HepG2 (cell line): ENCODE measurements around the gene CACNA2D3. TPM values are rescaled to one million over a fixed set of nuclear protein-coding genes. Genes with fewer than 3 reads are reported as not detected.

Source experiments
- AHR ChIP-seq: IDR thresholded peaks from 2 replicates; pipeline ENCODE4 v1.6.1; 2018; ENCODE audit warnings: missing genetic modification reagents, missing compliant biosample characterization
- CENPT ChIP-seq: sonication (generic); formaldehyde crosslinking; IDR thresholded peaks from 2 replicates; pipeline ENCODE4 v1.8.0; 2022; ENCODE audit warnings: low read depth, mild to moderate bottlenecking, moderate library complexity, missing genetic modification reagents
- FOXM1 ChIP-seq: sonication (generic); formaldehyde crosslinking; IDR thresholded peaks from 2 replicates; pipeline ENCODE4 v1.5.0; 2020; ENCODE audit warnings: missing genetic modification reagents
- MEF2D ChIP-seq: sonication (generic); formaldehyde crosslinking; IDR thresholded peaks from 2 replicates; pipeline ENCODE4 v1.5.1; 2020; ENCODE audit warnings: mild to moderate bottlenecking, missing genetic modification reagents
- NFIB ChIP-seq: sonication (generic); formaldehyde crosslinking; IDR thresholded peaks from 2 replicates; pipeline ENCODE4 v1.9.0; 2021; ENCODE audit warnings: missing genetic modification reagents, mild to moderate bottlenecking, borderline replicate concordance
- RFXANK ChIP-seq: IDR thresholded peaks from 2 replicates; pipeline ENCODE4 v1.6.1; 2016
- SIN3A ChIP-seq: IDR thresholded peaks from 2 replicates; pipeline ENCODE4 v1.6.1; 2011; ENCODE audit warnings: low read depth, mild to moderate bottlenecking, control low read depth, low read length, borderline replicate concordance
- SMAD3 ChIP-seq: sonication (generic); formaldehyde crosslinking; IDR thresholded peaks from 2 replicates; pipeline ENCODE4 v1.4.0; 2020; ENCODE audit warnings: missing genetic modification reagents
- SNRNP70 ChIP-seq: fragments of 200-400 bp; formaldehyde crosslinking; IDR thresholded peaks from 2 replicates; pipeline ENCODE4 v1.6.1; 2017; ENCODE audit warnings: mild to moderate bottlenecking, low read depth, low read length, moderate library complexity
- XBP1 ChIP-seq: sonication (generic); formaldehyde crosslinking; IDR thresholded peaks from 2 replicates; pipeline ENCODE4 v1.5.0; 2020; ENCODE audit warnings: missing genetic modification reagents
- ZFAT ChIP-seq: sonication (generic); formaldehyde crosslinking; conservative IDR thresholded peaks from 2 replicates; pipeline ENCODE4 v1.8.1; 2023; ENCODE audit warnings: missing genetic modification reagents, inconsistent platforms
- ZMAT3 ChIP-seq: sonication (generic); formaldehyde crosslinking; conservative IDR thresholded peaks from 2 replicates; pipeline ENCODE4 v1.7.0; 2021; ENCODE audit warnings: missing genetic modification reagents
- ZNF33B ChIP-seq: sonication (generic); formaldehyde crosslinking; IDR thresholded peaks from 2 replicates; pipeline ENCODE4 v1.5.1; 2020; ENCODE audit warnings: mild to moderate bottlenecking, missing genetic modification reagents
- ZNF564 ChIP-seq: sonication (generic); formaldehyde crosslinking; IDR thresholded peaks from 2 replicates; pipeline ENCODE4 v1.8.1; 2023; ENCODE audit warnings: mild to moderate bottlenecking, missing genetic modification reagents
- polyA plus RNA-seq, 8 experiments: library from polyadenylated mRNA; depleted of rRNA in 3 of 8; stranded (reverse) in 7 of 8; unstranded in 1 of 8; fragments of >200 nt; fragmentation: Illumina TruSeq in 4 of 8; extraction: Trizol in 4 of 8; gene quantifications; 2 replicates each; pipeline versions ENCODE4 v1.2.1 to v1.2.3, GENCODE V29; 2011 to 2016; ENCODE audit warnings: low read depth in 4 of 8, missing spikeins in 1 of 8, mixed read lengths in 1 of 8; ENCODE audit not compliant: insufficient read depth in 1 of 8
- total RNA-seq, 5 experiments: library from RNA; depleted of rRNA; stranded (reverse); fragments of >200 nt; fragmentation: Illumina TruSeq; extraction: Trizol; gene quantifications; 2 replicates each; pipeline ENCODE4 v1.2.3, GENCODE V29; 2016; ENCODE audit warnings: low read depth in 1 of 5
- TF ChIP-seq, protein P1 (sequence below): IDR thresholded peaks from 2 replicates; pipeline ENCODE4 v1.6.1; 2012; ENCODE audit warnings: low read length, improper control_type of control experiment
- TF ChIP-seq, protein P2 (sequence below): sonication (generic); formaldehyde crosslinking; IDR thresholded peaks from 2 replicates; pipeline ENCODE4 v1.4.0; 2020; ENCODE audit warnings: missing genetic modification reagents, mild to moderate bottlenecking, borderline replicate concordance
- TF ChIP-seq, protein P3 (sequence below): IDR thresholded peaks from 2 replicates; pipeline ENCODE4 v1.6.1; 2012; ENCODE audit warnings: inconsistent platforms
- TF ChIP-seq, protein P4 (sequence below): sonication (generic); formaldehyde crosslinking; conservative IDR thresholded peaks from 2 replicates; pipeline ENCODE4 v1.4.0; 2020; ENCODE audit warnings: mild to moderate bottlenecking, missing genetic modification reagents, moderate library complexity

Gene CACNA2D3
- total and polyA plus RNA-seq, 2 of the 13 experiments (the other 11 are each of a cell fraction or from before 2014, with no cell fraction given), result not detected

DNA sequence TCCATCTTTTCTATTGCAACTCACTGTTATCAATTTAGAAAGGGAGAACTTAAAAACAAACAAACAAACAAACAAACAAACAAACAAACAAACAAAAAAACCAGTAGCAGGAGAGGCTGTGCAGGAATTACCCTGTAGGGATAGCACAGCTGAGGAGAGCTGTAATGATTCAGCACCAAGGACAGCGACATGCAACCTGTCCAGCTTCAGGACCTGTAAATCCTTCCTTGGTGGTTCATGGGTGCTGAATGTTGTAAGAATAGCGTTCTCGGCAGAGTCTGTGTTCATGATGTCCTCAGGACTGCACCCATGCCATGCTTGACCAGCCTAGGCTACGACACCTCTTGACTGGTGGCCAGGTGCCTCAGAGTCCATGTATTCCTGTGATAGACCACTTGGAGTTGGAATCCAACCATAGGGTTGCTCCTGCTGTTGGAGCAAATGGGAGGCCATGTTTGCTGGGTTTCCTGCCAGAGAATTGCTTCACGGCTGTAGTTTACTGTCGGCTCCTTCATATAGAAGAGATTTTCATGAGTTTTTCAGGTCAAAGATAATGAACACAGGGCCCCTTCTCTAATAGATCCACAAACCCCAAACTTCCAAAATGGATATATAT lies 65.9 kb downstream of the CACNA2D3 start (continued):
- no peak for TF ChIP-seq ZMAT3
- no peak for TF ChIP-seq FOXM1 (CRISPR knock-in tag)
- TF ChIP-seq, protein P1, sequence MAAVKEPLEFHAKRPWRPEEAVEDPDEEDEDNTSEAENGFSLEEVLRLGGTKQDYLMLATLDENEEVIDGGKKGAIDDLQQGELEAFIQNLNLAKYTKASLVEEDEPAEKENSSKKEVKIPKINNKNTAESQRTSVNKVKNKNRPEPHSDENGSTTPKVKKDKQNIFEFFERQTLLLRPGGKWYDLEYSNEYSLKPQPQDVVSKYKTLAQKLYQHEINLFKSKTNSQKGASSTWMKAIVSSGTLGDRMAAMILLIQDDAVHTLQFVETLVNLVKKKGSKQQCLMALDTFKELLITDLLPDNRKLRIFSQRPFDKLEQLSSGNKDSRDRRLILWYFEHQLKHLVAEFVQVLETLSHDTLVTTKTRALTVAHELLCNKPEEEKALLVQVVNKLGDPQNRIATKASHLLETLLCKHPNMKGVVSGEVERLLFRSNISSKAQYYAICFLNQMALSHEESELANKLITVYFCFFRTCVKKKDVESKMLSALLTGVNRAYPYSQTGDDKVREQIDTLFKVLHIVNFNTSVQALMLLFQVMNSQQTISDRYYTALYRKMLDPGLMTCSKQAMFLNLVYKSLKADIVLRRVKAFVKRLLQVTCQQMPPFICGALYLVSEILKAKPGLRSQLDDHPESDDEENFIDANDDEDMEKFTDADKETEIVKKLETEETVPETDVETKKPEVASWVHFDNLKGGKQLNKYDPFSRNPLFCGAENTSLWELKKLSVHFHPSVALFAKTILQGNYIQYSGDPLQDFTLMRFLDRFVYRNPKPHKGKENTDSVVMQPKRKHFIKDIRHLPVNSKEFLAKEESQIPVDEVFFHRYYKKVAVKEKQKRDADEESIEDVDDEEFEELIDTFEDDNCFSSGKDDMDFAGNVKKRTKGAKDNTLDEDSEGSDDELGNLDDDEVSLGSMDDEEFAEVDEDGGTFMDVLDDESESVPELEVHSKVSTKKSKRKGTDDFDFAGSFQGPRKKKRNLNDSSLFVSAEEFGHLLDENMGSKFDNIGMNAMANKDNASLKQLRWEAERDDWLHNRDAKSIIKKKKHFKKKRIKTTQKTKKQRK, result no peak
- no peak for TF ChIP-seq ZNF33B
- no peak for TF ChIP-seq RFXANK (CRISPR knock-in tag)
- TF ChIP-seq SIN3A, result no peak
- TF ChIP-seq, protein P2, sequence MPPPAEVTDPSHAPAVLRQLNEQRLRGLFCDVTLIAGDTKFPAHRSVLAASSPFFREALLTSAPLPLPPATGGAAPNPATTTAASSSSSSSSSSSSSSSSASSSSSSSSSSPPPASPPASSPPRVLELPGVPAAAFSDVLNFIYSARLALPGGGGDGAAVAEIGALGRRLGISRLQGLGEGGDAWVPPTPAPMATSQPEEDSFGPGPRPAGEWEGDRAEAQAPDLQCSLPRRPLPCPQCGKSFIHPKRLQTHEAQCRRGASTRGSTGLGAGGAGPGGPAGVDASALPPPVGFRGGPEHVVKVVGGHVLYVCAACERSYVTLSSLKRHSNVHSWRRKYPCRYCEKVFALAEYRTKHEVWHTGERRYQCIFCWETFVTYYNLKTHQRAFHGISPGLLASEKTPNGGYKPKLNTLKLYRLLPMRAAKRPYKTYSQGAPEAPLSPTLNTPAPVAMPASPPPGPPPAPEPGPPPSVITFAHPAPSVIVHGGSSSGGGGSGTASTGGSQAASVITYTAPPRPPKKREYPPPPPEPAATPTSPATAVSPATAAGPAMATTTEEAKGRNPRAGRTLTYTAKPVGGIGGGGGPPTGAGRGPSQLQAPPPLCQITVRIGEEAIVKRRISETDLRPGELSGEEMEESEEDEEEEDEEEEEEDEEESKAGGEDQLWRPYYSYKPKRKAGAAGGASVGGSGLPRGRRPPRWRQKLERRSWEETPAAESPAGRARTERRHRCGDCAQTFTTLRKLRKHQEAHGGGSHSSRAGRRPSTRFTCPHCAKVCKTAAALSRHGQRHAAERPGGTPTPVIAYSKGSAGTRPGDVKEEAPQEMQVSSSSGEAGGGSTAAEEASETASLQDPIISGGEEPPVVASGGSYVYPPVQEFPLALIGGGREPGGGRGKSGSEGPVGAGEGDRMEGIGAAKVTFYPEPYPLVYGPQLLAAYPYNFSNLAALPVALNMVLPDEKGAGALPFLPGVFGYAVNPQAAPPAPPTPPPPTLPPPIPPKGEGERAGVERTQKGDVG (CRISPR knock-in tag), result no peak
- TF ChIP-seq, protein P3, sequence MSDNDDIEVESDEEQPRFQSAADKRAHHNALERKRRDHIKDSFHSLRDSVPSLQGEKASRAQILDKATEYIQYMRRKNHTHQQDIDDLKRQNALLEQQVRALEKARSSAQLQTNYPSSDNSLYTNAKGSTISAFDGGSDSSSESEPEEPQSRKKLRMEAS, result no peak
- TF ChIP-seq, protein P4, sequence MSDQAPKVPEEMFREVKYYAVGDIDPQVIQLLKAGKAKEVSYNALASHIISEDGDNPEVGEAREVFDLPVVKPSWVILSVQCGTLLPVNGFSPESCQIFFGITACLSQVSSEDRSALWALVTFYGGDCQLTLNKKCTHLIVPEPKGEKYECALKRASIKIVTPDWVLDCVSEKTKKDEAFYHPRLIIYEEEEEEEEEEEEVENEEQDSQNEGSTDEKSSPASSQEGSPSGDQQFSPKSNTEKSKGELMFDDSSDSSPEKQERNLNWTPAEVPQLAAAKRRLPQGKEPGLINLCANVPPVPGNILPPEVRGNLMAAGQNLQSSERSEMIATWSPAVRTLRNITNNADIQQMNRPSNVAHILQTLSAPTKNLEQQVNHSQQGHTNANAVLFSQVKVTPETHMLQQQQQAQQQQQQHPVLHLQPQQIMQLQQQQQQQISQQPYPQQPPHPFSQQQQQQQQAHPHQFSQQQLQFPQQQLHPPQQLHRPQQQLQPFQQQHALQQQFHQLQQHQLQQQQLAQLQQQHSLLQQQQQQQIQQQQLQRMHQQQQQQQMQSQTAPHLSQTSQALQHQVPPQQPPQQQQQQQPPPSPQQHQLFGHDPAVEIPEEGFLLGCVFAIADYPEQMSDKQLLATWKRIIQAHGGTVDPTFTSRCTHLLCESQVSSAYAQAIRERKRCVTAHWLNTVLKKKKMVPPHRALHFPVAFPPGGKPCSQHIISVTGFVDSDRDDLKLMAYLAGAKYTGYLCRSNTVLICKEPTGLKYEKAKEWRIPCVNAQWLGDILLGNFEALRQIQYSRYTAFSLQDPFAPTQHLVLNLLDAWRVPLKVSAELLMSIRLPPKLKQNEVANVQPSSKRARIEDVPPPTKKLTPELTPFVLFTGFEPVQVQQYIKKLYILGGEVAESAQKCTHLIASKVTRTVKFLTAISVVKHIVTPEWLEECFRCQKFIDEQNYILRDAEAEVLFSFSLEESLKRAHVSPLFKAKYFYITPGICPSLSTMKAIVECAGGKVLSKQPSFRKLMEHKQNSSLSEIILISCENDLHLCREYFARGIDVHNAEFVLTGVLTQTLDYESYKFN (CRISPR knock-in tag), result no peak
- no peak for TF ChIP-seq AHR (CRISPR knock-in tag)
- TF ChIP-seq CENPT (CRISPR knock-in tag), result no peak
- TF ChIP-seq MEF2D (CRISPR knock-in tag), result no peak
- no peak for TF ChIP-seq ZNF564 (CRISPR knock-in tag)
- TF ChIP-seq XBP1 (CRISPR knock-in tag), result no peak
- no peak for TF ChIP-seq ZFAT (CRISPR knock-in tag)
- no peak for TF ChIP-seq SNRNP70
- peak; percentile 82; the same call in 1 of the 2 replicates for TF ChIP-seq SMAD3 (CRISPR knock-in tag)
- TF ChIP-seq NFIB, result no peak
